Midbrain (tissue), 1 donor: Measurements from ENCODE around the gene MS4A7.
"Not testable (repeated sequence)": the region's sequence is repeated elsewhere in the genome, so short reads cannot be mapped to it uniquely, and the experiment has no call there.

Experiments used
- DNase-seq: peaks from one replicate; lab custom pipeline; 2025; lab: John Stamatoyannopoulos, UW

MS4A7 gene

GRCh38 chr11:60378354-60378753 lies at the start of gene MS4A7:
Gene MS4A7, plus strand, starts transcription at chr11:60378532. Its CDS starts 4,610 bp downstream, at chr11:60383142.
- DNase-seq = peak; percentile 5

DNA sequence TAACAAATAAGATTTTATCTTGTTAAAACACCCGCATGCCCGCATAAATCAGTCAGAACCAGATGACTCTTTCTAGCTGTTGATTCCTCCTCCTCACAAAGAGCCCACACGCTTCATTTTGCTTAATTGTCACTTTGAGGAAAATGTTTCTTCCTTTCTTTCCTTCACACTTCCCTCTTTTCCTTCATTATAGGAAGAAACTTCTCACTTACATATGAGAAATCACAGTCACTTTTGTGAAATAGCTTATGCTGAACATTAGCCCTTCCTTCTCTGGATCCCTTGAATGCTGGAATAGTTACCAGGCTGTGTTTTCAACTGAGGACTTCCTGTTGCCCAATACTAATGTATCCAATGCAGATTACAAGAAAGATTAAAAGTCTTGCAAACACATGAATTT lies 45.5 kb upstream of the MS4A7 start:
- DNase-seq = no peak

- DNase-seq = peak; percentile 30
Measured at GRCh38 chr11:60334005-60334620, 44.2 kb upstream of the MS4A7 start.

GRCh38 chr11:60336767-60337391 lies 41.5 kb upstream of the MS4A7 start:
- DNase-seq = no peak

- DNase-seq = no peak
Measured at GRCh38 chr11:60338053-60338452, 40.3 kb upstream of the MS4A7 start.

- DNase-seq = no peak
Measured at GRCh38 chr11:60339356-60339755, 39.0 kb upstream of the MS4A7 start.

- DNase-seq = no peak
Measured at GRCh38 chr11:60343094-60343704, 35.1 kb upstream of the MS4A7 start.

- no peak for DNase-seq
Measured at GRCh38 chr11:60344146-60344545, 34.2 kb upstream of the MS4A7 start.

- peak; percentile 13 for DNase-seq
Measured at GRCh38 chr11:60345489-60345888, 32.8 kb upstream of the MS4A7 start.

GRCh38 chr11:60347084-60347797 lies 31.1 kb upstream of the MS4A7 start:
- DNase-seq = no peak

- DNase-seq = no peak
Measured at GRCh38 chr11:60348116-60348515, 30.2 kb upstream of the MS4A7 start.

DNA sequence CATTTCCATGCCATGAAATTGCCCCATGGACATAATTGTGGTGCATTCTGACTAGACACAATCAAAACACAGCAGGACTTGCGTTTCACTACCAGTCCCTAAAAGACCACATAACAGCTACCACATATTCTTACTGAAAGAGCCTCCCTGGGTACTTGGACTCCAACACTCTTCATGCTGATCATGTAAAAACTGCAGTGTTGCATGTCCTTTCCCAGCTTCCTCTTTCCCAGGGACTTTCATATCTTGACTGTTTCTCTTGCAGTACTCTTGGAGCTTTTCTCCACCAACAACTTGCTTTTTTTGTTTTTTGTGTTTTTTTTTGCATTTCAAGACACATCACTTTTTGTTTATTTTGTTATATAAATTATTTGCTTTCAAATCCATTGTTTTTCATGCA lies 28.3 kb upstream of the MS4A7 start:
- peak; percentile 8 for DNase-seq

GRCh38 chr11:60357771-60358170 lies 20.6 kb upstream of the MS4A7 start:
- DNase-seq = no peak

GRCh38 chr11:60360621-60361020 lies 17.7 kb upstream of the MS4A7 start:
- no peak for DNase-seq

DNA sequence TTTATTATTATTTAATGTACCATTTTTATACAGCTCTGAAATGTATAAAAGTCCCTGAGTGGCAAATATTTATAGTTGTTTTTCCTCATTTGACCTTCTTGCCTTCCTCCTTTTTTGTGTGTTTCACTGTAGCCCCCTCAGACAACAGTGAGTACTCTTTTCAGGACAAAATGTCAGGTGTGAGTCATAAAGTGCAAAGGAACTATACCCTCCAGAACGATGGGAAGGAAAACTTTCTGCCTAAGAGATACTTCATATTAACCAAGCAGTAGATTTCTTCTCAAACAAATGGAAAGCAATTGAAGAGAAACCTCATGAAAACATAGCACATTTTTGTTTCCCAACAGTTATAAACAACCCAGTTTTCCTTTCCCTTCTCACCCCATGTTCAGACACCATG lies 16.1 kb upstream of the MS4A7 start:
- no peak for DNase-seq

DNA sequence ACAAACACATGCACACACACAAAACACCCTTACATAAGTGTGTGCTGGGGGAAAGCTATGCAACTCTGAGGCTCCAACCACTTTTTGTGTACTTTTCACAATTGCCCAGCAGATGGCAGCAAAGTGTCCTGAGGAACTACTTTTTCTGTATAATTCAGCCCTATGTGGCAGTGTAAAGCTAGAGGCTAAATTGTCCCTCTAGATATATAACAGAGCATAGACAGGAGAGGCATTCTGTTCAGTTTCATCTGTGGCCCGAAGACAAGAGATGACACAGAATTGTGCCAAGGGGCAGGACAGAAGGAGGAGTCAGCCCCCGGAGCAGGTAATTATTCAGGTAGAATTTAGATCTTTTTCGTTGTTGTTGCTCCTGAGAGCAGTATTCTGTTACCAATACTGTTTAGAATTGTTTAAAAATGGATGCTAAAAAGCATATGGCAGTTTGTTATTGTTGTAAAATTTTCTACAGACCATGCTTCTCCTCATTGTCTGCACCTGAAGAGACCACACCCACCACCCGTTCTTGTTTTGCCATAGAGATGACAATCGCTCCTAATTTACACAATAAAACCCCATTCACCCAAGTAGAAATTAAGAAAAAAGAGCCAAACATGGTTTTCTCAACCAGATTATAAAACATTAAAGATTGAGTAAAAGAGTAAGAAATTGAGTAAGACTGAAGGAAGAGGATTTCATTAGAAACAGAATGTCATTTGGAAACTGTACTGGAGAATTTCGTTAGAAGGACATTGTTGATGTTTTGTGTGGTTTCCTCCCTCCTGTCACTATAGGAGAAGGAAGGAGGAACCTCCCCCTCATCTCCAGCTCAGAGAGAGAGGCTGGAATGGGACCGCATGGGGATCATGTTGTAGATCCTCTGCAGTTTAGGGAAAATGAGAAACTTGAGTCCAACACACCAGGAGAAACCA lies 14.5 kb upstream of the MS4A7 start:
- peak; percentile 76 for DNase-seq

DNA sequence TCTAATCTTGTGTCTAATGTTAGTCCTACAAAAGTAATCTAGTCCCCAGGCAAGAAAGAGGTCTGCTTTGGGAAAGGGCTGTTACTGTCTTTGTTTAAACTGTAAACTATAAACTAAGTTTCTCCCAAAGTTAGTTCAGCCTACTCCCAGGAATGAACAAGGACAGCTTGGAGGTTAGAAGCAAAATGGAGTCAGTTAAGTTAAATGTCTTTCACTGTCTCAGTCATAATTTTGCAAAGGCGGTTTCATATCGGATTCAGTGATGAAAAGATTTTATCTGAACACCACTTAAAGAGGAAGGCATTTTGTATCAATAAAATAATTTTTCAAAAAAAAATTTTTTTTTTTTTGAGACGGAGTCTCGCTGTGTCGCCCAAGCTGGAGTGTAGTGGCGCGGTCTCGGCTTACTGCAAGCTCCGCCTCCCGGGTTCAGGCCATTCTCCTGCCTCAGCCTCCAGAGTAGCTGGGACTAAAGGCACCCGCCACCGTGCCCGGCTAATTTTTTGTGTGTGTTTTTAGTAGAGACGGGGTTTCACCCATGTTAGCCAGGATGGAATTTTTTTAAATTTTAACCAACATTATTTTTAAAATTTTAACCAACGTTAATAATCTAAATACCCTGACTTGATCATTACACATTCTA lies 11.9 kb upstream of the MS4A7 start:
- not testable (repeated sequence) for DNase-seq

DNA sequence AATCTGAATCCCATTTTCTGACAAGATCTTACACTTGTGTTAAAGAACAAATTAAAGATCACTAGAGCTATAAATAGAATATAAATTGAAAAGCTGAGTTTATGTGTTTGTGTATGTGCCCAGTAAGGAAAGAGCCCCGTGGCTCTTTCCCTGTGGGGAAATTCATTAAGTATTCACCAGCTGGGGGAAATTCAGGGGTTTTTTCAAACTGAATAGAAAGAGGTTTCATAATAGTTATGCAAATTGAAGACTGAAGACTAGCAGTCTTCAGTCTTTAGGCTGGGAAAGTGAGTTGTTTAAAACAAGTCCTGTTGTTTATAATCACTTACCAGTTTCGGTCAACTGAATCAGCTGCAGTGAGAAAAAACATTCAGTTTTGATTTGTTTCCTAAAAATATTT lies 11.3 kb upstream of the MS4A7 start:
- DNase-seq = no peak

DNA sequence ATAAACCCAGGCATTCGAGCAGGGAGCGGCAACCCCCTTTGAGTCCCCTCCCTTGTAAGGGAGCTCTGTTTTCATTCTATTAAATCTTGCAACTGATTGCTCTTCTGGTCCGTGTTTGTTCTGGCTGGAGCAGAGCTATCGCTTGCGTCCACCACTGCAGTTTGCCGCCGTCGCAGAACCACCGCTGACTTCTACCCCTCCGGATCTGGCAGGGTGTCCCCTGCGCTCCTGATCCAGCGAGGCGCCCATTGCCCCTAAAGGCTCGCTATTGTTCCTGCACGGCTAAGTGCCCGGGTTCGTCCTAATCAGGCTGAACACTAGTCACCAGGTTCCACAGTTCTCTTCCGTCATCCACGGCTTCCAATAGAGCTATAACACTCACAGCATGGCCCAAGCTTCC lies 10.4 kb upstream of the MS4A7 start:
- no peak for DNase-seq

- DNase-seq = no peak
Measured at GRCh38 chr11:60370252-60370810, 8.0 kb upstream of the MS4A7 start.

- DNase-seq = no peak
Measured at GRCh38 chr11:60370811-60371298, 7.5 kb upstream of the MS4A7 start.
